ENCODE results near the gene ZNF205.

ZNF205 gene

GRCh38 chr16:3098459-3099394 lies 13.7 kb upstream of the ZNF205 start, which contains the start of gene ZSCAN10:
TSS of gene ZSCAN10 (minus strand) at chr16:3099294. CDS start at chr16:3092937, 6,357 bp downstream.
- TF ChIP-seq, protein P1, sequence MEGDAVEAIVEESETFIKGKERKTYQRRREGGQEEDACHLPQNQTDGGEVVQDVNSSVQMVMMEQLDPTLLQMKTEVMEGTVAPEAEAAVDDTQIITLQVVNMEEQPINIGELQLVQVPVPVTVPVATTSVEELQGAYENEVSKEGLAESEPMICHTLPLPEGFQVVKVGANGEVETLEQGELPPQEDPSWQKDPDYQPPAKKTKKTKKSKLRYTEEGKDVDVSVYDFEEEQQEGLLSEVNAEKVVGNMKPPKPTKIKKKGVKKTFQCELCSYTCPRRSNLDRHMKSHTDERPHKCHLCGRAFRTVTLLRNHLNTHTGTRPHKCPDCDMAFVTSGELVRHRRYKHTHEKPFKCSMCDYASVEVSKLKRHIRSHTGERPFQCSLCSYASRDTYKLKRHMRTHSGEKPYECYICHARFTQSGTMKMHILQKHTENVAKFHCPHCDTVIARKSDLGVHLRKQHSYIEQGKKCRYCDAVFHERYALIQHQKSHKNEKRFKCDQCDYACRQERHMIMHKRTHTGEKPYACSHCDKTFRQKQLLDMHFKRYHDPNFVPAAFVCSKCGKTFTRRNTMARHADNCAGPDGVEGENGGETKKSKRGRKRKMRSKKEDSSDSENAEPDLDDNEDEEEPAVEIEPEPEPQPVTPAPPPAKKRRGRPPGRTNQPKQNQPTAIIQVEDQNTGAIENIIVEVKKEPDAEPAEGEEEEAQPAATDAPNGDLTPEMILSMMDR (IDR thresholded peaks at IDR 0.05) = no peak

DNA sequence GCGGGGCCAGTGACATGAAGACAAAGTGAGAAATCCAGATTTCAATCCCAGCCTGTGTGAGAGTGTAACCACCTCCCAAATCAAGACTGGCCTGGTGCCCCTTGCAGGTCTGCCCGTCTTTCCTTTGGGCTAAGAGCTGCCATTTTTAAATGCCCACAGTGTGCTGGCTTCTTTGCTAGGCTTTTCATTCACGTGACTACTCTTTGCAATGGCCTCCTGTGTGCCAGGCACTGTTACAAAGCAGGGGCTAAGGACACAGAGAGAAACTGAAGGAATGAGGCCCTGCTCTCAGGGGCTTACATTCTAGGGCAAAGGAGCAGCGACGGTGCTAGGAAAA lies 13.0 kb upstream of the ZNF205 start:
- TF ChIP-seq, protein P1 (IDR thresholded peaks at IDR 0.05) = no peak

DNA sequence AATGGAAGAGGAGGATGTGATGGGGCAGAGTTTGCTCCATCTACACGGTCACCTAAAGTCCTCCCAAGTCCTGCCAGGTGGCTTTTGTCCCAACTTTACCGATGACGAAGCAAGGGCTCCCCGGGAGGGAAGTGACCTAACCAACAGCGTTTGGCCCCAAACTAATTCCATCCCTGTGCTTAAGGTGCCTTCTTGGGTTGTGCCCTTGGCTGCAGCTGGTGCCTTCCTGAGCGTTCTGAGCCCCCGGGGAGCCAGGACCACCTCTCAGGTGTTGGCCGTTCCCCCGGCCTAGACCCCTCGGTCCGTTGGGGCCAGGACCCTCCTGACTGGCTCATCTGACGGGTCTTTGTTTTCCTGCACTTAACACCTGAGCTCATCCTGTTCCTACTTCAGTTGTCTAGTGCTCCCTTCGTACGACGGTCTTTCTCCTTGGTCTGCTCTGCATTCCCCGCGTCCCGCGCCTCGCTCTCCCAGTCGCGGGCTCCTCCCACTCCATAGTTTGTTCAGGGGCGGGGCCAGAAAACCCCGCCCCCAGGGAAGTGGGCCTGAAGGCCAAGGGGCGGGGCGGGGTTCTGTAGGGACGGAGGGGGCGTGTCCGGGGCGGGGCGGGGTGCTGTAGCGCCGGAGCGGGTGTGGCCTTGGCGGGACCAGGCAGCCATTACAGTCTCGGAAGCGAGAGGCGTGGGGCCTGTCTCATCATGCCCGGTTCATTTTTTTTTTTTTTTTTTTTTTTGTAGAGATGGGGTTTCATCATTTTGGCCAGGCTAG lies 12.5 kb upstream of the ZNF205 start:
- TF ChIP-seq, protein P1 (IDR thresholded peaks at IDR 0.05) = no peak

GRCh38 chr16:3101018-3101840 lies 11.2 kb upstream of the ZNF205 start:
- TF ChIP-seq, protein P1 (IDR thresholded peaks at IDR 0.05) = peak; percentile 78

DNA sequence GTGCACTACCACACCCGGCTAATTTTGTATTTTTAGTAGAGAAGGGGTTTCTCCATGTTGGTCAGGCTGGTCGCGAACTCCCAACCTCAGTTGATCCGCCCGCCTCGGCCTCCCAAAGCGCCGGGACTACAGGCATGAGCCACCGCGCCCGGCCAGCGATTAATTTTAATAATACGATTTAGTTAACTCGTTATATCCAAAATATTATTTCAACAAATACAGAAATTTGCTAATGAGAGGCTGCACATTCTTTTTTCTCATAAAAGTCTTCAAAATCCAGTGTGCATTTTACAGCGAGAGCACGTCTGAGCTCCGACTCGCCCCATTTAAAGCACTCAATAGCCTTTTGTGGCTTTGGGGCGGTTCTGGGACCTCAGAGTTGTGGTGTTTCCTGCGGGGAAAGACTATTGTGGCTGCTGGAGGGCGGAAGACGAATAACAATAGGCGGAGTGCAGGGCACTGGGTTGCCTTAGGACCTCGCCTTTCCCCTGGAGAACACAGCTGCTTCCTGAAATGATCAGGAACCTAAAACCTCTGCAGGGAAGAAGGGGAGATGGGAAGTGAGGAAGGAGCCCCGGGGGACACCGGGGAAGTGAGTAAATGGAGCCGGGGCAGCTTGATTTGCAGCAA lies 10.4 kb upstream of the ZNF205 start:
- TF ChIP-seq, protein P1 (IDR thresholded peaks at IDR 0.05) = no peak

GRCh38 chr16:3106205-3106928 lies 6.0 kb upstream of the ZNF205 start:
- TF ChIP-seq, protein P1 (IDR thresholded peaks at IDR 0.05) = no peak

Measured in LNCAP (cell line).